Adipocyte (in vitro differentiated cells): ENCODE results near the gene NUDT2.
"Not testable (repeated sequence)": the region's sequence is repeated elsewhere in the genome, so short reads cannot be mapped to it uniquely, and the experiment has no call there.

ENCODE experiments used
- DNase-seq: peaks from one replicate; pipeline ENCODE4 v3.0.0-alpha.2; 2015; ENCODE audit warnings: low read depth
- H3K27me3 ChIP-seq: replicated peaks from 2 replicates; pipeline ENCODE4 v1.7.0; 2013; ENCODE audit warnings: mild to moderate bottlenecking, low read length, moderate library complexity; ENCODE audit not compliant: control insufficient read depth, insufficient read depth
- H3K36me3 ChIP-seq: 2 replicates; pipeline ENCODE4 v1.7.0; 2013; ENCODE audit warnings: low read length, mild to moderate bottlenecking, moderate library complexity; ENCODE audit not compliant: control insufficient read depth, insufficient read depth, severe bottlenecking
- H3K4me1 ChIP-seq: 2 replicates; pipeline ENCODE4 v1.7.0; 2013; ENCODE audit warnings: mild to moderate bottlenecking, low read length, moderate library complexity; ENCODE audit not compliant: control insufficient read depth, insufficient read depth
- H3K4me3 ChIP-seq: 2 replicates; pipeline ENCODE4 v1.7.0; 2013; ENCODE audit warnings: mild to moderate bottlenecking, low read length, moderate library complexity
- H3K9ac ChIP-seq: 2 replicates; pipeline ENCODE4 v1.7.0; 2013; ENCODE audit warnings: mild to moderate bottlenecking, low read length, moderate library complexity
- H3K9me3 ChIP-seq: 2 replicates; pipeline ENCODE4 v1.7.0; 2013; ENCODE audit warnings: mild to moderate bottlenecking, low read length, moderate library complexity; ENCODE audit not compliant: control insufficient read depth

Gene NUDT2

GRCh38 chr9:34337403-34337802, 8.0 kb downstream of the NUDT2 start:
- Histone ChIP-seq H3K4me1 (peaks cover 16% of the 10 kb centered on the region), H3K9ac (no peak overlapping the region), H3K36me3 (peaks cover 16% of the 10 kb centered on the region), H3K4me3 (no peak overlapping the region), H3K27me3 (no peaks in the 10 kb centered on the region), H3K9me3 (no peaks in the 10 kb centered on the region)
- DNase-seq, result no peak

DNA sequence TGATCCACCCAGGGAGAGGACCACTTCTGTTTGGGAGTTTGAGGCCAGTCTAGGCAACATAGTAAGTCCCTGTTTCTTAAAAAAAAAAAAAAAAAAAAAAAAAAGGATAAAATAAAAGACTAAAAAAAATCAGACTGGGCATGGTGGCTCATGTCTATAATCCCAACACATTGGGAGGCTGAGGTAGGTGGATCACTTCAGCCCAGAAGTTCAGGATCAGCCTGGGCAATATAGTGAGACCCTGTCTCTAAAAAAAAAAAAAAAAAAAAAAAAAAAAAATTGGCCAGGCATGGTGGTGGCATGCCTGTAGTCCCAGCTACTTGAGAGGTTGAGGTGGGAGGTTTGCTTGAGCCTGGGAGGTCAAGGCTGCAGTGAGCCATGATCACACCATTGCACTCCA, 8.7 kb downstream of the NUDT2 start:
- Histone ChIP-seq H3K4me1 (peaks cover 23% of the 10 kb centered on the region), H3K36me3 (peaks cover 16% of the 10 kb centered on the region)
- not testable (repeated sequence) for H3K9ac ChIP-seq, H3K4me3 ChIP-seq, H3K27me3 ChIP-seq, H3K9me3 ChIP-seq, DNase-seq

DNA sequence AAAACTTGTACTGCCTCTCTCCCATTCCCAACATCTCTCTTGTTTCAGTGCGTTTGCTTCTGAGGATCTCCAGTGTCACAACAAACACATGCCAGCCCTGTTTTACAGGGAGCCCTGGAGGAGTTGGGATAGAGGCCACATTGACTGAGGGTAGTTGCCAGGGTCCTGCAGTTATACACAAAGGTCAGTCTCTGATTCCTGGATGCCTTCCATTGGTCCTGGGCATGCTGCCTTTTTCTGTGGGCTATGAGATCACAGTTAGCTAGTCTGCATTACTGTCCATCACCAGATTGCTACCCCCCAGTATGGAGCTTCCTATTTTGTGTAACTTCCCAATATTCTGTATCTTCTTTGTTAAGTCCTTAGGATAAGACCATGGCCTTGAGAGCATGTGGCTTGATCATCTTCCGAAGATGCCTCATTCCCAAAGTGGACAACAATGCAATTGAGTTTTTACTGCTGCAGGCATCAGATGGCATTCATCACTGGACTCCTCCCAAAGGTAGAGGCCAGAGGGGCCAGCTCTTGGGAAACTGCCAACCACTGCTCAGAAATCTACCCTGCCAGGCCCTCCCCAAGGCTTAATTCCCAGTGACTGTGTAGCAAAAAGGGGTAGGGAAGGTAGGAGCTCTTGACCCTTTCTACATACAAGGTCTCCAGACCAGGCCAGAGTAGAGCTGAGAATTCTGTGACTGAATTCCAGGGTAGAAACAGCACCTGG, 9.5 kb downstream of the NUDT2 start:
- no peak overlapping the region for H3K9ac ChIP-seq
- H3K27me3 ChIP-seq, result no peaks in the 10 kb centered on the region
- H3K36me3 ChIP-seq, result peaks cover 16% of the 10 kb centered on the region
- no peak for DNase-seq
- no peaks in the 10 kb centered on the region for H3K9me3 ChIP-seq
- peaks cover 30% of the 10 kb centered on the region for H3K4me1 ChIP-seq
- no peak overlapping the region for H3K4me3 ChIP-seq

DNA sequence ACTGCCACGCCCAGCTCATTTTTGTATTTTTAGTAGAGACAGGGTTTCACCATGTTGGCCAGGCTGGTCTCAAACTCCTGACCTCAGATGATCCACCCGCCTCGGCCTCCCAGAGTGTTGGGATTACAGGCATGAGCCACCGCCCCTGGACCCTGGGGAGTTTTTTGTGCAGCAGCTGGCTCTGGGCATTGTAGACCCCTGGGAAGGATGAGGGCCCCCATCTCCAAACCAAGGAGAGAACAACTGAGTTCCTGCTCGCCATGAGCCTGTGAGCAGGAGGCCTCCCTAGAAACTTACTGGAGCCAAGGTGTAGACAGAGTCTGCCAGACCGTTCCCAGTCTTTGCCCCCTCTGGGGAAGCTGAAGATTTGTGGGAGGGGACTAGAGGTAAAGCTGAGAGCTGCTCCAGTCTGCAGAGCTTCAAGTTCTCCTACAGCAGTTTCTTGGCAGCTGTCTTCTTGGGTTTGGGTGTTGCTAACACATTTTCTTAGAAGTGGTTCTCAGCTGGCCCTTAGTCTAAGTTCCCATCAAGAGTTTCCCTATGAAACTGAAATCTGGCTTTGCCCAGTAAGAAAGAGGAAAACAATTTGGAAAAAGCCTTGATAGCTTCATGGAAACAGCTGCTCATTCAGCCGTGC, 12.4 kb downstream of the NUDT2 start:
- no peak for DNase-seq
- Histone ChIP-seq H3K9me3 (no peaks in the 10 kb centered on the region), H3K9ac (no peak overlapping the region), H3K27me3 (no peaks in the 10 kb centered on the region), H3K4me3 (no peak overlapping the region), H3K36me3 (peaks cover 16% of the 10 kb centered on the region), H3K4me1 (peaks cover 53% of the 10 kb centered on the region)

DNA sequence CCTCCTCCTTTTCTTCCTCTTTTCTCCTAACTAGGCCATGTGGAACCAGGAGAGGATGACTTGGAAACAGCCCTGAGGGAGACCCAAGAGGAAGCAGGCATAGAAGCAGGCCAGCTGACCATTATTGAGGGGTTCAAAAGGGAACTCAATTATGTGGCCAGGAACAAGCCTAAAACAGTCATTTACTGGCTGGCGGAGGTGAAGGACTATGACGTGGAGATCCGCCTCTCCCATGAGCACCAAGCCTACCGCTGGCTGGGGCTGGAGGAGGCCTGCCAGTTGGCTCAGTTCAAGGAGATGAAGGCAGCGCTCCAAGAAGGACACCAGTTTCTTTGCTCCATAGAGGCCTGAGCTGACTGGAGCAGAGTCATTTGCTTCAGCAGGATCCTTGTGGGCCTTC, 13.7 kb downstream of the NUDT2 start:
- no peak for DNase-seq
- Histone ChIP-seq H3K36me3 (peaks cover 16% of the 10 kb centered on the region), H3K9ac (peak overlapping the region; percentile 80), H3K4me3 (peak overlapping the region; percentile 67), H3K9me3 (no peaks in the 10 kb centered on the region), H3K4me1 (peaks cover 56% of the 10 kb centered on the region), H3K27me3 (no peaks in the 10 kb centered on the region)

DNA sequence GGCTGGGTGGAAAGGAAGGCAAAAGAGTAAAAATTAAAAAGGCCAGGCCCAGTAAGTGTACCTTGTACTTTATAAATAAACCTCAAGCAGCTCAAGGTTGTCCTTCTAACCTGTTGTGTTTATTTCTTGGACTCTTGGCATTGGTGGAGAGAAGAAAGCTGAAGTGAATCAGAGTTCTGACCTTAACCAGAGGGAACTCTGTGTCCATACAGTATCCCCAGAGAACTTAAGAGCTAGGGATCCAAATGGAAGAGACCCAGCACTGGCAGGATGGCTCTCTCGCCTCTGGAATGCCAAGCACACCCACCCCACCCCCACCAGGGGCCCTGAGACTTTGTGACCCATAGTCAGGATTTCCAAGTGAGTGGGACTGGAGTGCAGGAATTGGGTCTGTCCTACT, 14.2 kb downstream of the NUDT2 start:
- peak overlapping the region; percentile 67 for H3K4me3 ChIP-seq
- no peaks in the 10 kb centered on the region for H3K27me3 ChIP-seq
- DNase-seq, result no peak
- peaks cover 16% of the 10 kb centered on the region for H3K36me3 ChIP-seq
- H3K9ac ChIP-seq, result peak overlapping the region; percentile 80
- H3K4me1 ChIP-seq, result peaks cover 52% of the 10 kb centered on the region
- H3K9me3 ChIP-seq, result no peaks in the 10 kb centered on the region

DNA sequence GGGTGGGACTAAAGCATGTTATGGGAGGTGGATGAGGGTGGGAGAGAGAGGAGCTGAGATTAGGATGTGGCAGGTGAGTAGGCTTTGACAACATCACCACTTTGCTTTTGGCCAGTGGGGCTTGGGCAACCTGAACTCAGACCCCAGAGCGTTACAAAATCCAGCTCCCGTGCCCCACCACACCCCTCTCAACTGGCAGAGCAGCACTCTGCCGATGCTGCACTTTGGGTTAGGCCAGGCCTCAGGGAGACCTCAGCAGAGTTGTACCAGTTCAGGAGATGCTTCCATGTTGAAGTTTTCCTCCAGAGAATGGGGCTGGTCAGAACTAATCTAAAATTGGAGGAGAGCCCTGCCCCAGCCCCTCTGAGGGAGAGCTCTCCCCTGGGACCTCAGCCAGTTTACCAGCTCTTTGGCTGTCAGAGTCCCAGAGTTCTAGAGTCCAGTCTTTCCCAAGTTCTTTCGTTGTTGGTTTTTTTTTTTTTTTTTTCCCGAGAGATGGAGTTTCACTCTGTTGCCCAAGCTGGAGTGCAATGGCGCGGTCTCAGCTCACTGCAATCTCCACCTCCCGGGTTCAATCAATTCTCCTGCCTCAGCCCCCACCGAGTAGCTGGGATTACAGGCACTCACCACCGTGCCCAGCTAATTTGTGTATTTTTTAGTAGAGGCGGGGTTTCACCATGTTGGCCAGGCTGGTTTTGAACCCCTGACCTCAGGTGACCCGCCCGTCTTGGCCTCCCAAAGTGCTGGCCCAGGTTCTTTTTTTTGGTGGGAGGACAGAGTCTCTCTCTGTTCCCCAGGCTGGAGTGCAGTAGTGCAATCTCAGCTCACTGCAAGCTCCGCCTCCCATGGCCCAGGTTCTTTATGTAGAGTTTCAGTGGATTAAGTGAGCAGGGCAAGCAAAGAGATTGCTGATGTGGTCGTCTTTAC, 17.8 kb downstream of the NUDT2 start:
- H3K27me3 ChIP-seq, result no peaks in the 10 kb centered on the region
- no peaks in the 10 kb centered on the region for H3K9me3 ChIP-seq
- peaks cover 43% of the 10 kb centered on the region for H3K4me1 ChIP-seq
- no peaks in the 10 kb centered on the region for H3K36me3 ChIP-seq
- H3K4me3 ChIP-seq, result no peak overlapping the region
- H3K9ac ChIP-seq, result no peak overlapping the region
- DNase-seq, result no peak

GRCh38 chr9:34347800-34348158, 18.4 kb downstream of the NUDT2 start:
- DNase-seq, result no peak
- H3K36me3 ChIP-seq, result no peaks in the 10 kb centered on the region
- H3K9ac ChIP-seq, result no peak overlapping the region
- H3K27me3 ChIP-seq, result no peaks in the 10 kb centered on the region
- no peaks in the 10 kb centered on the region for H3K9me3 ChIP-seq
- no peak overlapping the region for H3K4me3 ChIP-seq
- peaks cover 37% of the 10 kb centered on the region for H3K4me1 ChIP-seq

- no peak for DNase-seq
- Histone ChIP-seq H3K4me1 (peaks cover 21% of the 10 kb centered on the region), H3K9ac (no peak overlapping the region), H3K4me3 (no peak overlapping the region), H3K27me3 (no peaks in the 10 kb centered on the region), H3K36me3 (no peaks in the 10 kb centered on the region), H3K9me3 (no peaks in the 10 kb centered on the region)
These were observed 20.0 kb downstream of the NUDT2 start for GRCh38 chr9:34349324-34349723.

GRCh38 chr9:34352122-34352652, 22.8 kb downstream of the NUDT2 start:
- not testable (repeated sequence) for H3K9ac ChIP-seq, H3K4me1 ChIP-seq, H3K27me3 ChIP-seq, H3K9me3 ChIP-seq, H3K4me3 ChIP-seq, H3K36me3 ChIP-seq, DNase-seq

- H3K36me3 ChIP-seq, H3K9ac ChIP-seq, H3K4me3 ChIP-seq, H3K27me3 ChIP-seq, DNase-seq, H3K4me1 ChIP-seq: not testable (repeated sequence)
- H3K9me3 ChIP-seq, result peaks cover 16% of the 10 kb centered on the region
These were observed 23.6 kb downstream of the NUDT2 start for GRCh38 chr9:34352957-34353356.
